Activated T-cell treated with anti-CD3 and anti-CD28 coated beads, Interleukin-2, amount 50 U/mL, for 1 hour (primary cell): ENCODE results near the gene MALSU1.

Experiments used
- DNase-seq: peaks from one replicate; pipeline ENCODE4 v3.0.0-alpha.2; 2020

Gene MALSU1

DNA sequence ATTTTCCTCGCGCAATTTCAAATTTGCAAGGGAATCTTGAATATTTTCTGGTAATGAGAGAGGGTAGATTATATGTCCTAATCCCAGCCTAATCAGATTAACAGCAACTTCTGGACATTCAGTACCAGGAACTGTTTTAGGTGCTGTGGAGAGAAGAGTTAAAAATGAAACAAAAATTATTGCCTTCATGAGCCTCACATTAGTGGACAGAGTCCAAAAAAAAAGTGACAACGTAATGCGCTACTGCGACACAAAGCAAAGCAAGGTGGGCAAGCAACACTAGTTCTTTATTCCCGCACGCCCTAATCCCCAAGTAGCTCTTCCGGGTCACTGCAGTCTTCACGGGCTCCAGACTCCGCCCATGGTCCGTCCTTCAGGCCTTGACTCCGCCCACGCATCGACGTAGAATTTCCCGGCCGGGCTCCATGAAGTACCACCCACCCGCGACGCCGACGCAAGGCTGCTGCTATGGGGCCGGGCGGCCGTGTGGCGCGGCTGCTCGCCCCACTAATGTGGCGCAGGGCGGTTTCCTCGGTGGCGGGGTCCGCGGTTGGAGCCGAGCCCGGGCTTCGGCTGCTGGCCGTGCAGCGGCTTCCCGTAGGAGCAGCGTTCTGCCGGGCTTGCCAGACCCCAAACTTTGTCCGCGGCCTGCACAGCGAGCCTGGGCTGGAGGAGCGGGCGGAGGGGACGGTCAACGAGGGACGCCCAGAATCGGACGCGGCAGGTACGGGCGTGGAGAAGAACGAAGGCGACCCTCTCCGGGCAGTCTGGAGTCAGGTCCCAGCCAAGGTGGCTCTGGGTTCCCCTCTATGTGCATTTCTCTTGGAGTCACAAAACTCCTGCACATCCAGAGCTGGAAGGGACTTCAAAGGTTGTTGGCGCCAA is at the start of gene MALSU1:
Gene MALSU1, plus strand, starts transcription at position 455 of the 885 bp plus-strand sequence. Its CDS starts 14 bp downstream, at position 469.
- DNase-seq: peak; percentile 96

GRCh38 chr7:23249486-23249885 is 49.7 kb upstream of the MALSU1 start:
- no peak for DNase-seq

DNA sequence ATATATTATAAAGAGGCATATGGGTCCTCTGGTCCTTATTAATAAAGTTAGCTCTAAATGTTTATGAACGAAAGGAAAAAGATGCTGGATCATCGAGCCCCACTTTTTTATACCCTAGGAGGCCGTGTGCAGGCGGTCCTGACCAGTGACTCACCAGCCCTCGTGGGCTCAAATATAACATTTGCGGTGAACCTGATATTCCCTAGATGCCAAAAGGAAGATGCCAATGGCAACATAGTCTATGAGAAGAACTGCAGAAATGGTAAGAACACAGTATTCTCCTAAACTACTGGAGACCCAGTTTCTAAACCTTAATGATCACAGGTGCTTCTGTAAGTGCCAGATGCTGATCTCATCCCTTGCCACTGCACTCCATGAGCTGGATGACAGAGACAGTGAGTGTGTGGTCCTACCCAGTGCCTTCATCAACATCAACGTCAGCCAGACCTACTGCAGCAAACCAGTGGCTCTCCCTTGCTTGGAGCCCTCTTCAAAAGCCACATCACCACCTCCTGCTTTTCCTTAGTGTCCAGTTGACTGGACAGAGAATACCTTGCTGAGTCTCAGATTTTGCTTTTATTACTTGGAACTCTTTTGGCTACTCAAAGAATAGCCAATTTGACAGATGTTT is 45.0 kb upstream of the MALSU1 start:
- no peak for DNase-seq

GRCh38 chr7:23256731-23257130 is 42.4 kb upstream of the MALSU1 start:
- DNase-seq: no peak

GRCh38 chr7:23260371-23260770 is 38.8 kb upstream of the MALSU1 start:
- no peak for DNase-seq

DNA sequence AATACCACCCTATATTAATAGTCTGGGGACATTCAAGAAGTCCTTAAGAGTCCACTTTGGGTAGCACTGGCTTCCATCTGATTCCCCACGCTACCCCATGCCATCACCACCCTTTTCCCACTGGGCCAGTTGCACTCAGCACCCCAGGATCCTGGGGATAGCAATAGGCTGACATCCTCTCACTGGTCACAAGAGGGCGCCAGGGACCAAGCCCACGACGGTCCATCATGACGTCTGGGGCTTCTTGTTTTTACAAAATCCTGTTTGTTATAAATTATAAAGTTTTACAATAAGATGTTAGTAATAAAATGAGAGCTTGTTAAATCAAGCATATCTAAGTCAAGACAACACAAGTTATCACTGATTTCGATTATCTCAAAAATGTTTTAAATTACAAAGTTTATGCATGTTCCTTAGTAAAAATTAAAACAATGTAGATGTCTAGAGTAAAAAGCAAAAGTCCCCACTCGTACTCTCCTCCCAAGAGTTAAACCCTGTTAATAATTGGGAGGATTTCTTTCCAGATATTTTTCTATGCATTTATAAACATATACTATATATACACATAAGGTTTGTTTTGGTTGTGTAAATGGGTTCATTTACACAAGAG is 37.2 kb upstream of the MALSU1 start:
- DNase-seq: peak; percentile 47

- no peak for DNase-seq
These were observed 34.2 kb upstream of the MALSU1 start for GRCh38 chr7:23264916-23265458.

DNA sequence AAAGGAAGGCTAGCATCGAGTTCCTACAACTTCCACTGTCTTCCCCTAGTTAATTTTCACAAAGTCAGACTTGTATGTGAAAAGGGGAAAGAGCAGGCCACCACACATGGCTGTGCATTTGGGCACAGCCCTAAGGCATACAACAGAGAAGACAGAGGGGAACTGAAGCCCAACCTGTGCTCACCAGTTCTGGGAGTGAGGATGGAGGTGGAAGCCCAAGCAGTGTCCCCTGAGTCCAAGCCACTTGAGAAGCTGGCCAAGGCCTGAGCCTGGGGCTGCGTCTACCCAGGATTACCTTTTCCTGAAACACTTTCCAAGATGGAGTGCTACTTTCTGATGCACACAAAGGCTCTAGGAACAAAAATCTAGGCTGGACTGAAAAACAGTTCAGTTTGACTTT is 32.2 kb upstream of the MALSU1 start:
- no peak for DNase-seq

DNA sequence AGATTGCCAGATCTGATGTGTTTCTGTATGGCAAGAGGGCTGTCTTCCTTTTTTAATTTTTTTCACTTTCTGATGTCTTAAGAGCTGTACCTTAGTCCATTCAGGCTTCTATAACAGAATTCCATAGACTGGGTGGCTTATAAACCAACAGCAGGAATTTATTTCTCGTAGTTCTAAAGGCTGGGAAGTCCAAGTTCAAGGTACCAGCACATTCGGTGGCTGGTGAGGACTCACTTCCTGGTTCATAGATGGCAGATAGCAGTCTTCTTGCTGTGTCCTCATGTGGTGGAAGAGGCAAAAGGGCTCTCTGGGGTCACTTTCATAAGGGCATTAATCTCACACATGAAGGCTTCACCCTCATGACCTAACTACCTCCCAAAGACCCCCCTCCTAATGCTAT is 31.8 kb upstream of the MALSU1 start:
- DNase-seq: no peak

DNA sequence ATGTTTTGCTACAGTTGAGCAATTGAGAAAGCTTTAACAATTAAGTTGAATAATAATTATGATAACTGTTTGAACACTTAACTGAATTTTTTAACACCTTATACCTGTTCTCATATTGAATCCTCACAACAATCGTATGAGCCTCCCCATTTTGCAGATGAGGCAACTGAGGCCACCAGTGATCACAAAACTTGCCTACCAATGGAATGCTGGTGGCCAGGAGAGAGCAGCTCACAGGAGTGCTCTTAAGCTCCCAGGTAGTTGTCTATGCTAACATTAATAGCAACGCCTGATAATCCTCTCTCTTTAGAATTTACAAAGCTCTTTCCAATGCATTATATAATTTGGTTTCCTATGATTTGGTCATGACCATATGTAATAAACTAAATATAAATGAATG is 31.0 kb upstream of the MALSU1 start:
- no peak for DNase-seq

- DNase-seq: no peak
These were observed 30.4 kb upstream of the MALSU1 start for GRCh38 chr7:23268746-23269145.

DNA sequence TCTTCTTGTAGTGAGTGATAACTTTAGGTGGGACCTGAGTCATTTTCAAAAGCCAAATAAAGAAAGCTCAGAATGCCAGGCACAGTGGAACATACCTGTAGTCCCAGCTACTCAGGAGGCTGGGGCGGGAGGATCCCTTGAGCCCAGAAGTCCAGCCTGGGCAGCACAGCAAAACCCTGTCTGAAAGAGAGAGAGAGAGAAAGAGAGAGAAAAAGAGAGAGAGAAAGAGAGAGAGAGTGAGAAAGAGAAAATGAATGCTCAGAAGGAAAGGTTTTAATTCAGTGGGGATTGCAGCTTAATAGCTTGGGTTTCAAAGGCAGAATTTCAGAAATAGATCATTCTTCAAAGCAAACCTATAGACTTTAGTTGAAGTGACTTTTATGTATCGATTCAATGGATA is 26.9 kb upstream of the MALSU1 start:
- no peak for DNase-seq

DNA sequence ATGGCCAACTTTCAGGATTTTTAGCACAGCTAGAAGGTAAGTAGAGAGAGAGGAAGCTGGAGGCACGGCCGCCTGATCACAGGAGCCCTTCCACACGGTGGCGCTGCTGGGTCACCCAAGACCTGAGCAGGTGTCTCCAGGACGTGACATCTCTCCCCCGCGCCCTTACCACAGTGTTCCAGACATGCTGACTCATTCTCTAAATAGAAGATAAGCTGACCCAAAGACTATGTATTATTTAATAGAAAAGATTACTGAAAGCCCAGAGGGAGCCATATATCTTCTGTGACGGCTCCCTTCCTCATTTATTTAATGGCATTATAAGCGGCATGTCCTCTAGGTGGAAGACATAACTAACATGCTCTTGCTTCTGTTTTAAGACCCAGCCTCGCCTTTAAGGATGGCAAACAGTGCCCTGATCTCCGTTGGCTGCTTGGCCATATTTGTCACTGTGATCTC is 26.0 kb upstream of the MALSU1 start:
- peak; percentile 89 for DNase-seq

GRCh38 chr7:23275912-23276311 is 23.2 kb upstream of the MALSU1 start:
- no peak for DNase-seq

DNA sequence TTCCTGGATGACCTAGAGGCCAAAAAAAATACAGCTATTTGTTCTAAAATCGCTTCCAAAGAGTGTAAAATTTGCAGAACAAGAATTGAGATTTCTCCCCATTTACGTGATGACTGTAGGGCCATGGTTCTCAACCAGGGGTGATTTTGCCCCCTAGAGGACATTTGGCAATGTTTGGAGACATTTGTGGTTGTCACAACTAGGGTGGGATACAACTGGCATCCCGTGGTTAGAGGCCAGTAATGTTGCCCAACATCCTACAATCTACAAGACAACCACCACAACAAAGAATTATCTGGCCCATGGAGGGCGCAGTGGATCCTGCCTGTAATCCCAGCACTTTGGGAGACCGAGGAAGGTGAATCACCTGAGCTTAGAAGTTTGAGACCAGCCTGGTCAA is 22.8 kb upstream of the MALSU1 start:
- no peak for DNase-seq

DNA sequence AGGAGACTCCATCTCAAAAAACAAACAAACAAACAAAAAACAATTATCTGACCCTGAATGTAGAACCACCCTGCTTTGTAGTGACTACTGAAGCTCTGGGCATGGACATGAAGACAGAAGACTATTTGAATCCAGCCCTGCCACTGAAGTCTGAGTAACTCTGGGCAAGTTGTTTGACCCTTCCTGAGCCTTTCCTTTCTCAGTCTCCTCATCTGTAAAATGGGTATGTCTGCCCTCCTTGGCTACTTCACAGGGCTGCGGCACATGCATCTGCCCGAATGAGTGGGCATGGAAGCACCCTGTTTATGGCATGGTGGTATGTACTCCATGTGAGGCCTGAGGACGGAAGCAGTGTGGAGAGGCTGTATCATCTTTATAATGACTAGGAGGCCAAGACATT is 22.2 kb upstream of the MALSU1 start:
- no peak for DNase-seq

DNA sequence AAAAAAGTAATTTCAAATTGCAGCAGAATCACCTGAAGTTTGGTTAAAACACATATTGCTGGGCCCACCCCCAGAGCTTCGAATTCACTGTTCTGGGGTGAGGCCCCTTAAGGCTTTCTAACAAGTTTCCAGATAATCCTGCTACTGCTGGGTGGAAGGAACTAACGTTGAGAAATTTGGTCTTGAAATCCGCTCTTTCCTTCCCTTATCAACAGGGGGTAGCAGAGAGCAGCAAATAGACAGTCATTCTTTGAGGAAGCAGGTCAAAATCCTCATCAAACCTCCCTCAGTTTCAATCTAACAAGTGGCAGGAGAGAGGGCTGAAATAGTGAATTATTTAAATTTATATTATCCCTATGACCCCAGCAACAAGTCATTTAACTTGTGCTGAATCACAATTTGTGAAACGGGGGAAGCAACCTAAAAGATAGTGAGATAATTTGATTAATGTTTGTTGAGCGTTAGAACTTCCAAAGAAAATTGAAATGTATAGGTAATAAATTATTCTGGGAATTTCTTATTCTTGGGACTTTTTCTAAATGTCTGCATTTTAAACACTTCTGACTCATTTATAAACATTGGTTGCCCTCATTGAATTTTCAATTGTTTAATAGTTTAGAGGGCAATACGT is 21.7 kb upstream of the MALSU1 start:
- DNase-seq: no peak

DNA sequence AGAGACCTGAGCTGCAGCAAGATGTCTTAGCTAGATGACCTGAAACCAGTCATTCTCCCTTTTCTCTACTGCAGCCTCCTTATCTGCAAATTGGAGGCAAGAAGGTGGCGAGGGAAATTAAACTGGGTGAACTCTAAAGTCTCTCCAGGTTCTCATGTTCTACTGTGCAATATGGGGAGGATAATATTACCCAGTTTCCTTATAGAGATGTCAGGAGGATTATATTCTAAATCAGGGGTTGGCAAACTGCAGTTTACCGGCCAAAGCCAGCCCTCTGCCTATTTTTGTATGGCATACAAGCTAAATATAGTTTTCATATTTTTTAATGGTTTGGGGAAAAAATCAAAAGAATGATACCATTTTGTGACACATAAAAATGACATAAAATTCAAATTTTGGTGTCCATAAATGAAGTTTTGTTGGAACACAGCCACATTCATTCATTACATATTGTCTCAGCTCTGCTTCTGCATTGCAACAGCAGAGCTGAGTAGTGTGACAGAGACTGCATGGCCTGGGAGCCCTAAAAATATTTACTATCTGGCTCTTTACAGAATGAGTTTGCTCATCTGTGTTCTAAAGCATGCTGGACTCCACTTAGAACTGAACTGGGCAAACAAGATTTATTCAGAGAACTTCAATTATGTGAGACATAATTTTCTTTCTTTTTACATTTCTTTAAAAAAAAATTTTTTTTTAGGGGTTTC is 19.2 kb upstream of the MALSU1 start:
- DNase-seq: no peak

DNA sequence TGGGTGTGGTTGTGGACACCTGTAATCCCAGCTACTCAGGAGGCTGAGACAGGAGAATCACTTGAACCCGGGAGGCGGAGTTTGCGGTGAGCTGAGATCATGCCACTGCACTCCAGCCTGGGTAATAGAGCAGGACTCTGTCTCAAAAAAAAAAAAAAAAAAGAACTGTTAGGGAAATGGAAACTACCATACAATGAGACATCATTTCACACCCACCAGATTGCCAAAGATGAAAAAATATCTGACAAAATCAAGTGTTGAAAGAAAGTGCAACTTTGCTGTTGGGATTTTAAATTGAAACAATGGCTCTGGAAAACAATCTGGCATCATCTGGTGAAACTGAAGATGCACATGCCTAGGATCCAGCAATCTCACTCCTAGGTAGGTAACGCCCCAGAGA is 16.1 kb upstream of the MALSU1 start:
- DNase-seq: no peak

DNA sequence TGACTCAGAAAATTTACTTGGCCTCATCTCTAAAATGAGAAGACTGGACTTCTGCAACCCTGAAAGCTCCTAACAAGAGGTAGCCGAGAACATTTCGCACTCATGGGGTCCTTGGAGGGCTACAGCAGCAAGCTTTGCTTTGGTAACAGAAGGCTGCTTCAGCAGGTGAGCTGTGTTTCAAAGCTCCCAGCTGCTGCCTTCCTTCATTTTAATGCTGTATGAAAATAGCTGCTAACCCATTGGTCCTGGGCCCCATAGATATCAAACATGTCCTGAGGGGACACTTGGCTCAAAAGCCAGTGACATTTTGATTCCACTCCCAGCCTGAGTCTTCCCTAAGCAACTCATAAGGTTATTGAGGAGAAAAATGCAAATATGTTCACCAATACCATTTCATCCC is 14.3 kb upstream of the MALSU1 start:
- no peak for DNase-seq

GRCh38 chr7:23285657-23286646 is 13.2 kb upstream of the MALSU1 start:
- DNase-seq: no peak
